Activated T-helper 9 cell treated with anti-CD3 and anti-CD28 coated beads, Interleukin-2, amount 50 U/mL, for 16 hours (primary cell): ENCODE measurements around the gene KLHL1.

Experiments used
- DNase-seq: peaks from one replicate; pipeline ENCODE4 v3.0.0-alpha.2; 2020; ENCODE audit warnings: low read depth

KLHL1 gene

GRCh38 chr13:69676286-69676685, 432.0 kb downstream of the KLHL1 start:
- DNase-seq, result no peak

GRCh38 chr13:69660155-69660554, 448.1 kb downstream of the KLHL1 start:
- DNase-seq, result no peak

- no peak for DNase-seq
Measured at GRCh38 chr13:69657676-69658075, 450.6 kb downstream of the KLHL1 start.

- no peak for DNase-seq
Measured at GRCh38 chr13:69654392-69654791, 453.9 kb downstream of the KLHL1 start.
